Inflammatory macrophage treated with lipopolysaccharide for 4 hours (primary cell): ENCODE measurements around the gene STAC3.

Source experiments
- DNase-seq: peaks from one replicate; pipeline ENCODE4 v3.0.0-alpha.2; 2020

STAC3 gene

GRCh38 chr12:57209916-57210315 is 41.1 kb downstream of the STAC3 start:
- no peak for DNase-seq

GRCh38 chr12:57208631-57209282 is 42.2 kb downstream of the STAC3 start:
- DNase-seq, result no peak

- no peak for DNase-seq
Observed at GRCh38 chr12:57207731-57208630, 43.0 kb downstream of the STAC3 start.

GRCh38 chr12:57205931-57206330 is 45.1 kb downstream of the STAC3 start:
- no peak for DNase-seq

- no peak for DNase-seq
Observed at GRCh38 chr12:57205186-57205585, 45.8 kb downstream of the STAC3 start.

- no peak for DNase-seq
Observed at GRCh38 chr12:57204454-57204853, 46.5 kb downstream of the STAC3 start.

GRCh38 chr12:57203791-57204190 is 47.2 kb downstream of the STAC3 start:
- DNase-seq, result no peak

GRCh38 chr12:57203201-57203600 is 47.8 kb downstream of the STAC3 start:
- DNase-seq, result no peak

- DNase-seq, result no peak
Observed at GRCh38 chr12:57202321-57202720, 48.7 kb downstream of the STAC3 start.

- DNase-seq, result no peak
Observed at GRCh38 chr12:57201631-57202030, 49.4 kb downstream of the STAC3 start.

- no peak for DNase-seq
Observed at GRCh38 chr12:57201219-57201618, 49.8 kb downstream of the STAC3 start.

GRCh38 chr12:57200497-57200896 is 50.5 kb downstream of the STAC3 start:
- DNase-seq, result no peak

- DNase-seq, result no peak
Observed at GRCh38 chr12:57199191-57199590, 51.8 kb downstream of the STAC3 start.

GRCh38 chr12:57198329-57198728 is 52.7 kb downstream of the STAC3 start:
- DNase-seq, result no peak

GRCh38 chr12:57196956-57197355 is 54.0 kb downstream of the STAC3 start:
- DNase-seq, result no peak

GRCh38 chr12:57196439-57196838 is 54.5 kb downstream of the STAC3 start:
- DNase-seq, result no peak

- DNase-seq, result no peak
Observed at GRCh38 chr12:57195611-57196371, 55.2 kb downstream of the STAC3 start.

- no peak for DNase-seq
Observed at GRCh38 chr12:57195186-57195585, 55.8 kb downstream of the STAC3 start.

GRCh38 chr12:57194253-57194652 is 56.7 kb downstream of the STAC3 start:
- DNase-seq, result no peak

GRCh38 chr12:57193706-57194245 is 57.2 kb downstream of the STAC3 start:
- DNase-seq, result no peak
